Left cardiac atrium (tissue), 4 donors: ENCODE results near the gene ARFGAP2. TPM values are rescaled to one million over a fixed set of nuclear protein-coding genes. Genes with fewer than 3 reads are reported as not detected.
"Not testable (repeated sequence)": the region's sequence is repeated elsewhere in the genome, so short reads cannot be mapped to it uniquely, and the experiment has no call there.

ENCODE experiments used
- ATAC-seq, 2 donors: fragments of 200-7000 bp; cut with Tn5 transposase; one replicate each; pipeline ENCODE4 v1.9.1; 2020; ENCODE audit warnings: mild to moderate bottlenecking in 2 of 2, moderate library complexity in 2 of 2
- DNase-seq: peaks from one replicate; pipeline ENCODE4 v3.0.0-alpha.2; 2020
- intact Hi-C, 2 donors: fragments of 100-400 bp; cut with DNase I; formaldehyde crosslinking; loops; one replicate each; pipeline versions ENCODE4 v1.14.1 to v1.15.1; 2022 to 2023
- microRNA-seq, 2 donors: library from miRNA; unstranded; fragments of <30 nt; microRNA quantifications; one replicate each; pipeline ENCODE4 v1.2.0, GENCODE V29; 2020
- total RNA-seq, 2 donors: library from RNA; stranded (reverse); fragmentation: NEBNext Ultra II Directional; extraction: Animal tissue kit (Norgen Biotek cat#: 25700); gene quantifications; one replicate each; pipeline ENCODE4 v1.2.1, GENCODE V29; 2021
- donor health status: DM: no; HTN: yes; CAD: no.
- donor health status: DM: no; HTN: yes; CAD: no; lungs with severe emphysema.
- donor health status: DM: yes; HTN: yes; CAD: no.
- donor health status: Dilated cardiomyopathy.

ARFGAP2 gene
- total RNA-seq, 2 donors from 2014 or later = 41.4 to 54.4 TPM

DNA sequence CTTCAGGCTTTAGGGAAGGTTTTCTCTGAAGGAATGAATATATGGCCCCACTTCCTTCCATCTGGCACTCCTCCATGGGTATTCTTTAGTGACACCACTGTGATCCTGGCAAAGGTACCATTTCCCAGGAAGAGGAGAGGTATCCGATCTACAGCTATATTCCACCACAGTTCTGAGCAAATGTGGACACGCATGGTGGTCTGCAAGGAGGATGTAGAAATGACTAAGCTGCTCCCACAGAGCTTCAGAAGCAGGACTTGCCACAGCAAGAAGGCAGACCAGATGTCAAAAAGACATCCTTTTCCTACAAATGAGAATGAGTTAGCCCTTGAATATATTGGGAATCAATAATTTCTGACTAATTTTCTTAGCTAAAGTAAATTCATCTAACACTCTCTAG lies 45.5 kb downstream of the ARFGAP2 start:
- intact Hi-C loops = no loop called here
- DNase-seq (no peak), ATAC-seq (no peak)

DNA sequence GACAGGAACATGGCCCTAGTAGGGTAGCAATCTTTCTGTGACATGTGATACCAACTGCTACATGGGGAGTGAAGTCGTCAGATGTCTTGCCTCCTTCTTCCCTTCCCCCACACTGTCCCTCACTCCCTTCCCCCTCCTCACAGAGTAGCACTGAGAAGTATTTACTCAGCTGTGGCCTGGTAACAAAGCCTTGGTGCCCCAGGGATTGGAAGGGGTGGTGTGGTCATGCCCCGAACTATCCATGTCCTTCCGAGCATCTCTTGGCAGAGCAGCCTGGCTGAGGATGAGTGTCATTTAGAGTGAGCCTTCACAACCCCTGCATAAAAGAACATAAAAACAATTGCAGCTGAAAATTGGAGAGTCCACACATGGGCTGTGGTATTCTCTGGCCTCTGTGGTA lies 46.1 kb downstream of the ARFGAP2 start:
- intact Hi-C loops = no loop called here
- DNase-seq = no peak
- ATAC-seq = no peak

DNA sequence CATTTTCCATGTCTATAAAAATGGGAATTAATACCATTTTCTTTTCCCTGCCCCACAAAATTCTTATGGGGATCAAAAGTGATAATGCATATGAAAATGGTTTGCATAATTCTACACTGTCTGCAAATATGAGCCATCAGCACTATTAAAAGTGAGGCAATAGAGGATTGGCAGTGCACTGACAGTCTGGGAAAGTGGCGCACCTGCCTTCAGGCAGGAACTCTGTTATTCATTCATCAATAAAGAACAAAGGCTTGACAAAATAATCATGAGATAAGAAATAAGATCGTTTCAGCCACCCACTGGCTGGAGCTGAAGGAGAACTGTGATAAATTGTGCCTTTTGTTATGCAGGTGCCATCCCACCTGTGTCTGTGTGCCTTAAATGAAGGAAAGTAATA lies 49.5 kb downstream of the ARFGAP2 start:
- intact Hi-C loops = no loop called here
- ATAC-seq = no peak

DNA sequence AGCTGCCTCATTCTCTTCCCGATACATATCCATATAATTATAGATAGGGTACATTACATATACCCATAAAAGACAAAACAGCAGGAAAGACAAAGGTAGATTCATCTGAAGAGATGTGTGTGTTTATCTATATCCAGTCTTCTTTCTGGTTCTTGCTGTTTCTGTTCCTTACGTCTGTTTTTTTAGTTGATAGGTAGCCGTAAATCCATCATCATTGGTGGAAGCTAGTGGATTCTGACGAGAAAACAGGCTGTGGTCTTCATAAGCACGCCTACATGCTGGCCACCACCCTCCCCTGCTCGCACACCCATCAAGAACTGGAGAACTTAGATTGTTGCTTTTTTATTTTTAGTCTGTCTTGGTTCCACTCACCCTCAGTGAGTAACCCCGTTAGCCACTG lies 51.6 kb downstream of the ARFGAP2 start:
- ATAC-seq (no peak), DNase-seq (no peak)
- intact Hi-C loops = no loop called here

More for the DNA sequence above, 49.5 kb downstream of the ARFGAP2 start:
- no peak for DNase-seq

DNA sequence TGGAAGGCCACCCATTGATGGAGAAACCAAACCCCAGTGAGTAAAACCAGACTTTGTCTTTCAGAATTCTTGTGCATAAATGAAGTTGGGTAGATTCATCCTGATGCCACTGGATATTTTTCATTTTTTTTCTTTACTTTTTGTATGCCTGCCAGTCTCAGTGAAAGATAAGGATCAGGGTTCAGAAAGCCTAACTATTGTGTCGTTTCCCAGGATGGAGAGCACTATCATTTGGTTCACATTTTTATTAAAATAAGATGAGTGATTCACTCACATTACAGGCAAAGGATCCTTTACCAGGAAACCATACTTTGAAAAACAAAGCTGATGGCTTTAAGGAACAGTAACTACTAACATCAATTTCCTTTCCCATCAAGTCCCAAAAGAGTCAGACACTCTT lies 52.0 kb downstream of the ARFGAP2 start:
- ATAC-seq (no peak), DNase-seq (no peak)
- intact Hi-C loops = no loop called here

DNA sequence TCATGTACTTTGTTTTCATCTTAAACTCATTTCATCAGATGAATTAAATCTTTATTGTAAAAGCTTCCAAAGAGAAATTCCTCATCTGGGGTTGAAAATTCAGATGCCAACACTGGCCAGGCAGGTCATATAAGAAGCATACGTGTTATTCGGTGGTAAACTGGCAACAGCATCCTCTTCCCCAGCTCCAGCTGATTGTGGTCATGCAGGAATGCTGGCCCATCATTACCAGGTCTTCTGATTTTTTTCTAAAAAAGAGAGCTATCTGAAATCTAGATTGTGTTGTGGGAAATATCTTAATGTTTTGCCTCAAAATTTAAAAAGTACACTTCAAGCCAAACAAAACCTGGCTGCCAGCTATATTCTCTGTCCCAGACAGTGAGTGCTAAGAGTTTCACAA lies 53.6 kb downstream of the ARFGAP2 start:
- DNase-seq = no peak
- intact Hi-C loops = no loop called here

DNA sequence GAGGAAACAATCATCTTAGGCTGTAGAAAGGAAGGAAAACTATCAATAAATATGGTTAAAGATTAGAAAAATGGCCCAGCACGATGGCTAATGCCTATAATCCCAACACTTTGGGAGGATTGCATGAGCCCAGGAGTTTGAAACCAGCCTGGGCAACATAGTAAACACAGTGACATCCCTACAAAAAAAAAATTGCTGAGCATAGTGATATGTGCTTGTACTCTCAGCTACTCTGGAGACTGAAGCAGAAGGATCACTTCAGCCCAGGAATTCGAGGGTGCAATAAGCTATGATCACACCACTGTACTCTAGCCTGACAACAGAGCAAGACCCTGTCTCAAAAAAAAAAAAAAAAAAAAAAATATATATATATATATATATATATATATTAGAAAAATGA lies 54.9 kb downstream of the ARFGAP2 start:
- DNase-seq (no peak), ATAC-seq (no peak)
- intact Hi-C loops = no loop called here

More for the DNA sequence above, 53.6 kb downstream of the ARFGAP2 start:
- no peak for ATAC-seq

DNA sequence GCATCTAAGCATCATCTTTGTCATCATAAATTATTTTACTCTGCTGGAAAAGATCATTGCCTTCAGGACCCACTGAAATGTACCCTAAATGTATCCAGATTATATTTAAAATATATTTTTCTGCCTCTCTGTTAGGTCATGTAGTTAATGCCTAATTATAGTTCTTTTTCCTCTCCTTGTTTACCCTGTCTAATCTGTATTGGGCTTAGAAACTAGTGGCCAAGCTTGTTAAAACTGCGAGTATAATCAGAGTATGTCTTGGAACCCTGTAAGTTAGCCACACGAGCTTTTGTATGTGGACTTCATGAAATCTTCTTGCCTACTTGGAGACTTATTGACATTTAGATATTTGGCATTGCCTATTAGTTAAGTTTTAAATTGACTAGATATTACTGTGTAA lies 55.6 kb downstream of the ARFGAP2 start:
- no peak for ATAC-seq
- no peak for DNase-seq
- intact Hi-C loops = no loop called here

DNA sequence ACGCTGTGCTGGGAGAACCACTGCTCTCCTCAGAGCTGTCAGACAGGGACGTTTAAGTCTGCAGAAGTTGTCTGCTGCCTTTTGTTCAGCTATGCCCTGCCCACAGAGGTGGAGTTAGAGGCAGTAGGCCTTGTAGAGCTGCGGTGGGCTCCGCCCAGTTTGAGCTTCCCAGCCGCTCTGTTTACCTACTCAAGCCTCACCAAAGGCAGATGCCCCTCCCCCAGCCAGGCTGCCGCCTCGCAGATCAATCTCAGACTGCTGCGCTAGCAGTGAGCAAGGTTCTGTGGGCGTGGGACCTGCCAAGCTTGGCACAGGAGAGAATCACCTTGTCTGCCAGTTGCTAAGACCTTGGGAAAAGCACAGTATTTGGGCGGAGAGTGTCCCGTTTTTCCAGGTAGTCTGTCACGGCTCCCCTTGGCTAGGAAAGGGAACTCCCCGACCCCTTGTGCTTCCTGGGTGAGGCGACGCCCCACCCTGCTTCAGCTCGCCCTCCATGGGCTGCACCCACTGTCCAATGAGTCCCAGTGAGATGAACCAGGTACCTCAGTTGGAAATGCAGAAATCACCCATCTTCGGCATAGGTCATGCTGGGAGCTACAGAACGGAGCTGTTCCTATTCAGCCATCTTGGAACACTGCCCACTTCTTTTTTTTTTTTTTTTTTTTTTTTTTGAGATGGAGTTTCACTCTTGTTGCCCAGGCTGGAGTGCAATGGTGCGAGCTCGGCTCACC lies 57.6 kb downstream of the ARFGAP2 start:
- DNase-seq, intact Hi-C loops, ATAC-seq: not testable (repeated sequence)

Small RNAs within 50 kb of the gene (microRNA-seq; reads per million reads assigned to microRNA genes)
- gene MIR6745 = 0 reads per million in 2 donors

Other genes with a start within 250 kb of the ARFGAP2 start
- 10 to 100 TPM; 11.4 to 12.3 TPM for gene CSTPP1, start 240.1 kb downstream of the ARFGAP2 start, total RNA-seq
- gene PACSIN3, start 9.6 kb upstream of the ARFGAP2 start, total RNA-seq = 100 to 1,000 TPM; 108 to 126 TPM
- 10 to 100 TPM; 10.4 to 10.8 TPM for gene DDB2, start 38.1 kb upstream of the ARFGAP2 start, total RNA-seq
- gene ACP2, start 71.9 kb upstream of the ARFGAP2 start, total RNA-seq = 10 to 100 TPM; 25.1 to 26.2 TPM
- gene NR1H3, start 81.1 kb upstream of the ARFGAP2 start, total RNA-seq = 10 to 100 TPM; 18.2 to 44.9 TPM
- 10 to 100 TPM; 29.5 to 37.0 TPM for gene MADD, start 93.3 kb upstream of the ARFGAP2 start, total RNA-seq
- 1,000 to 10,000 TPM in 1 of 2 donors, 100 to 1,000 TPM in 1; 966 to 1,049 TPM for gene MYBPC3, start 175.8 kb upstream of the ARFGAP2 start, total RNA-seq
- 10 to 100 TPM; 19.5 to 31.4 TPM for gene SPI1, start 201.7 kb upstream of the ARFGAP2 start, total RNA-seq
- 10 to 100 TPM; 35.5 to 53.4 TPM for gene SLC39A13, start 231.7 kb upstream of the ARFGAP2 start, total RNA-seq
- 100 to 1,000 TPM; 133 to 154 TPM for gene PSMC3, start 249.6 kb upstream of the ARFGAP2 start, total RNA-seq